ENCODE measurements around the gene DLG1. TPM values are rescaled to one million over a fixed set of nuclear protein-coding genes. Genes with fewer than 3 reads are reported as not detected.

The DLG1 gene
- total and polyA plus RNA-seq, 9 of the 15 experiments (the other 6 are each of a cell fraction or from before 2014, with no cell fraction given), result 9.4 to 63.5 (median 43.6) TPM

- no peak overlapping the region for H3K4me2 ChIP-seq (ENCODE audit: insufficient read depth, low read length)
- no peak overlapping the region for H3K9ac ChIP-seq (ENCODE audit: insufficient read depth in 1 of 2, low read depth in 2 of 2, low read length in 2 of 2)
- H3K36me3 ChIP-seq (ENCODE audit: control insufficient read depth, insufficient read depth, low read length), result no peaks in the 10 kb centered on the region; the same call in 2 of the 3 replicates
- DNase-seq (ENCODE audit: extremely low read depth in 1 of 4, low spot score in 3 of 4) (no peak), FAIRE-seq (no peak), ATAC-seq (no peak)
- no peak for TF ChIP-seq SRF (CRISPR knock-in tag; IDR thresholded peaks at IDR 0.05)
- TF ChIP-seq POLR2G (IDR thresholded peaks at IDR 0.05; ENCODE audit: low read depth, low read length), result no peak
- TF ChIP-seq MAFK (IDR thresholded peaks at IDR 0.05; ENCODE audit: low read length), result no peak
- TF ChIP-seq ZNF146 (CRISPR knock-in tag; IDR thresholded peaks at IDR 0.05; ENCODE audit: unreplicated experiment), result no peak
- TF ChIP-seq HNRNPH1 (optimal IDR thresholded peaks at IDR 0.05; ENCODE audit: low read depth, low read length), result no peak
- no peak for TF ChIP-seq RUNX1 (IDR thresholded peaks at IDR 0.05; ENCODE audit: low read depth)
- TF ChIP-seq ZNF707 (CRISPR knock-in tag; conservative IDR thresholded peaks at IDR 0.05), result no peak
- no peak for TF ChIP-seq MAX (CRISPR knock-in tag; IDR thresholded peaks at IDR 0.05)
- no peak for TF ChIP-seq HNRNPL (IDR thresholded peaks at IDR 0.05; ENCODE audit: low read depth, low read length)
- TF ChIP-seq BCL6 (CRISPR knock-in tag; IDR thresholded peaks at IDR 0.05), result no peak
- no peak for TF ChIP-seq RBM39 (optimal IDR thresholded peaks at IDR 0.05; ENCODE audit: low read depth, low read length)
- no peak for TF ChIP-seq TRIM24 (IDR thresholded peaks at IDR 0.05)
- TF ChIP-seq CREB3L1 (IDR thresholded peaks at IDR 0.05; ENCODE audit: borderline replicate concordance, low read depth), result no peak
- WGBS (ENCODE audit: insufficient coverage, low coverage, missing lambda C conversion rate), result 81% methylated on average over 2 of the region's 2 CpGs
- peaks cover 84% of the 10 kb centered on the region for H3K79me2 ChIP-seq (ENCODE audit: control insufficient read depth, insufficient read depth, low read length)
- no peak overlapping the region for H3K27ac ChIP-seq (ENCODE audit: extremely low read depth, low read depth, low read length)
- no peak overlapping the region for H2AFZ ChIP-seq (ENCODE audit: low read depth, low read length)
- intact Hi-C loops (cut with micrococcal nuclease) (loop anchor here (10.0 kb wide), 1 partner anchor 277 kb away; no protein-coding TSS in a partner anchor), in situ Hi-C loops (cut with MboI) (no loop called here)
- peaks cover 0 to 2% of the 10 kb centered on the region in 2 experiments; a peak in 3 of 5 replicates for H3K4me1 ChIP-seq (replicated peaks in 1 of 2; ENCODE audit: control insufficient read depth in 2 of 2, insufficient read depth in 2 of 2, low read length in 2 of 2)
- H4K20me1 ChIP-seq (replicated peaks; ENCODE audit: control insufficient read depth, insufficient read depth, low read length), result 0 out of 2 replicates have a peak, but pooled peaks cover 8% of the 10 kb centered on the region
- no peak overlapping the region for H3K4me3 ChIP-seq
- H3K9me3 ChIP-seq (replicated peaks; ENCODE audit: control insufficient read depth, insufficient read depth, low read depth, low read length), result no peaks in the 10 kb centered on the region
- H3K9me1 ChIP-seq (ENCODE audit: control insufficient read depth, insufficient read depth, low read length), result no peaks in the 10 kb centered on the region
- POLR2A ChIA-PET, result interaction anchor here (0.6 to 0.7 kb wide), 2 partner anchors 49 to 1417 kb away, joined by 3 read pairs; no protein-coding TSS in a partner anchor
- CTCF ChIA-PET (ENCODE audit: low intra/inter-chr PET ratio), result no interaction called here
- no TSS peak for BruUV-seq (replicated peaks)
- H3K27me3 ChIP-seq (ENCODE audit: control insufficient read depth in 2 of 2, insufficient read depth in 2 of 2, low read length in 2 of 2), result no peaks in the 10 kb centered on the region
These were observed 70.4 kb downstream of the DLG1 start for GRCh38 chr3:197227780-197228574.
